ENCODE data around the gene SPDYE2.
"Not testable (repeated sequence)": the region's sequence is repeated elsewhere in the genome, so short reads cannot be mapped to it uniquely, and the experiment has no call there.

The SPDYE2 gene

GRCh38 chr7:102535062-102535615, 15.9 kb upstream of the SPDYE2 start:
- not testable (repeated sequence) for H3K4me3 ChIP-seq (ENCODE audit: low read length); DNase-seq (ENCODE audit: low read depth)

- H3K4me3 ChIP-seq (ENCODE audit: low read length); DNase-seq (ENCODE audit: low read depth): not testable (repeated sequence)
These were observed 10.4 kb upstream of the SPDYE2 start for GRCh38 chr7:102540604-102541003.

- not testable (repeated sequence) for H3K4me3 ChIP-seq (ENCODE audit: low read length); DNase-seq (ENCODE audit: low read depth)
These were observed 8.9 kb upstream of the SPDYE2 start for GRCh38 chr7:102542083-102542482.

GRCh38 chr7:102542771-102543170, 8.3 kb upstream of the SPDYE2 start:
- H3K4me3 ChIP-seq (ENCODE audit: low read length); DNase-seq (ENCODE audit: low read depth): not testable (repeated sequence)

GRCh38 chr7:102543596-102543995, 7.4 kb upstream of the SPDYE2 start, which contains the start of gene UPK3BL2:
TSS of gene UPK3BL2 (minus strand) at chr7:102543696. CDS start at chr7:102543636, 60 bp downstream.
- H3K4me3 ChIP-seq (ENCODE audit: low read length); DNase-seq (ENCODE audit: low read depth): not testable (repeated sequence)

- not testable (repeated sequence) for H3K4me3 ChIP-seq (ENCODE audit: low read length); DNase-seq (ENCODE audit: low read depth)
These were observed 6.7 kb upstream of the SPDYE2 start for GRCh38 chr7:102544372-102544771.

- not testable (repeated sequence) for DNase-seq (ENCODE audit: low read depth); H3K4me3 ChIP-seq (ENCODE audit: low read length)
These were observed 5.7 kb upstream of the SPDYE2 start for GRCh38 chr7:102545288-102545687.

- not testable (repeated sequence) for DNase-seq (ENCODE audit: low read depth); H3K4me3 ChIP-seq (ENCODE audit: low read length)
These were observed 4.7 kb upstream of the SPDYE2 start for GRCh38 chr7:102546353-102546752.

GRCh38 chr7:102568620-102569019, 17.6 kb downstream of the SPDYE2 start:
- not testable (repeated sequence) for DNase-seq (ENCODE audit: low read depth); H3K4me3 ChIP-seq (ENCODE audit: low read length)

- peak within 1 kb of the TSS; percentile 58 for H3K4me3 ChIP-seq (ENCODE audit: low read length)
- peak; percentile 13 for TF ChIP-seq CTCF (conservative IDR thresholded peaks at IDR 0.05; ENCODE audit: low read depth, low read length)
- not testable (repeated sequence) for DNase-seq (ENCODE audit: low read depth)
These were observed 21.5 kb downstream of the SPDYE2 start, which contains the start of gene POLR2J3 for GRCh38 chr7:102572261-102573239. TSS of gene POLR2J3 (minus strand) at chr7:102572583. CDS start at chr7:102572521, 62 bp downstream.

- DNase-seq (ENCODE audit: low read depth); H3K4me3 ChIP-seq (ENCODE audit: low read length): not testable (repeated sequence)
These were observed 23.6 kb downstream of the SPDYE2 start for GRCh38 chr7:102574607-102575006.

GRCh38 chr7:102576363-102576762, 25.3 kb downstream of the SPDYE2 start:
- not testable (repeated sequence) for DNase-seq (ENCODE audit: low read depth); H3K4me3 ChIP-seq (ENCODE audit: low read length)

- not testable (repeated sequence) for DNase-seq (ENCODE audit: low read depth); H3K4me3 ChIP-seq (ENCODE audit: low read length)
These were observed 26.6 kb downstream of the SPDYE2 start for GRCh38 chr7:102577315-102578240.

- DNase-seq (ENCODE audit: low read depth); H3K4me3 ChIP-seq (ENCODE audit: low read length): not testable (repeated sequence)
These were observed 27.5 kb downstream of the SPDYE2 start for GRCh38 chr7:102578486-102578885.

- H3K4me3 ChIP-seq (ENCODE audit: low read length); DNase-seq (ENCODE audit: low read depth): not testable (repeated sequence)
These were observed 30.7 kb downstream of the SPDYE2 start for GRCh38 chr7:102581722-102582121.

GRCh38 chr7:102583495-102583894, 32.5 kb downstream of the SPDYE2 start:
- not testable (repeated sequence) for DNase-seq (ENCODE audit: low read depth); H3K4me3 ChIP-seq (ENCODE audit: low read length)

GRCh38 chr7:102589857-102590256, 38.8 kb downstream of the SPDYE2 start:
- H3K4me3 ChIP-seq (ENCODE audit: low read length); DNase-seq (ENCODE audit: low read depth): not testable (repeated sequence)

Measured in retinal pigment epithelial cell (primary cell).